Measurements from ENCODE around the gene COCH. TPM values are rescaled to one million over a fixed set of nuclear protein-coding genes. Genes with fewer than 3 reads are reported as not detected.

Gene COCH
- total RNA-seq = 1.2 and 1.3 TPM in 2 replicates

GRCh38 chr14:30874120-30874998 lies at the start of gene COCH:
Gene COCH (plus strand): TSS chr14:30874559. CDS start chr14:30874939, 380 bp downstream.
- no peaks in the 10 kb centered on the region for H3K36me3 Mint-ChIP-seq (ENCODE audit: low read depth)
- H3K27ac Mint-ChIP-seq = no peak within 1 kb of the TSS
- peaks cover 5% of the 10 kb centered on the region for H3K4me1 Mint-ChIP-seq (ENCODE audit: low read depth)
- peak; percentile 3 for DNase-seq (ENCODE audit: low spot score)
- intact Hi-C loops (cut with micrococcal nuclease) = no loop called here
- peak within 1 kb of the TSS; percentile 79 for H3K4me3 Mint-ChIP-seq
- H3K9me3 Mint-ChIP-seq = no peaks in the 10 kb centered on the region
- H3K27me3 Mint-ChIP-seq (ENCODE audit: insufficient read depth) = peaks cover 60% of the 10 kb centered on the region

GRCh38 chr14:30826070-30826469 lies 48.3 kb upstream of the COCH start:
- Mint-ChIP-seq H3K27ac (no peak overlapping the region), H3K27me3 (ENCODE audit: insufficient read depth) (no peaks in the 10 kb centered on the region), H3K4me1 (ENCODE audit: low read depth) (no peaks in the 10 kb centered on the region), H3K9me3 (peaks cover 25% of the 10 kb centered on the region), H3K4me3 (no peak overlapping the region), H3K36me3 (ENCODE audit: low read depth) (peaks cover 2% of the 10 kb centered on the region)
- intact Hi-C loops (cut with micrococcal nuclease) = no loop called here
- no peak for DNase-seq (ENCODE audit: low spot score)

- DNase-seq (ENCODE audit: low spot score) = no peak
- H3K4me1 Mint-ChIP-seq (ENCODE audit: low read depth) = no peaks in the 10 kb centered on the region
- intact Hi-C loops (cut with micrococcal nuclease) = no loop called here
- peaks cover 22% of the 10 kb centered on the region for H3K9me3 Mint-ChIP-seq
- no peak overlapping the region for H3K4me3 Mint-ChIP-seq
- no peaks in the 10 kb centered on the region for H3K27me3 Mint-ChIP-seq (ENCODE audit: insufficient read depth)
- H3K27ac Mint-ChIP-seq = no peak overlapping the region
- no peaks in the 10 kb centered on the region for H3K36me3 Mint-ChIP-seq (ENCODE audit: low read depth)
Observed at GRCh38 chr14:30829853-30830252, 44.5 kb upstream of the COCH start.

- Mint-ChIP-seq H3K27me3 (ENCODE audit: insufficient read depth) (no peaks in the 10 kb centered on the region), H3K9me3 (peaks cover 12% of the 10 kb centered on the region), H3K4me3 (no peak overlapping the region), H3K36me3 (ENCODE audit: low read depth) (no peaks in the 10 kb centered on the region), H3K27ac (no peak overlapping the region), H3K4me1 (ENCODE audit: low read depth) (no peaks in the 10 kb centered on the region)
- intact Hi-C loops (cut with micrococcal nuclease) = no loop called here
- no peak for DNase-seq (ENCODE audit: low spot score)
Observed at GRCh38 chr14:30834353-30834752, 40.0 kb upstream of the COCH start.

- Mint-ChIP-seq H3K4me1 (ENCODE audit: low read depth) (no peaks in the 10 kb centered on the region), H3K27ac (no peak overlapping the region), H3K36me3 (ENCODE audit: low read depth) (no peaks in the 10 kb centered on the region), H3K27me3 (ENCODE audit: insufficient read depth) (peaks cover 11% of the 10 kb centered on the region), H3K9me3 (peaks cover 12% of the 10 kb centered on the region), H3K4me3 (no peak overlapping the region)
- intact Hi-C loops (cut with micrococcal nuclease) = no loop called here
- no peak for DNase-seq (ENCODE audit: low spot score)
Observed at GRCh38 chr14:30838351-30838750, 36.0 kb upstream of the COCH start.

- intact Hi-C loops (cut with micrococcal nuclease) = no loop called here
- no peak overlapping the region for H3K27ac Mint-ChIP-seq
Observed at GRCh38 chr14:30840086-30840779, 34.1 kb upstream of the COCH start.

GRCh38 chr14:30842431-30842830 lies 31.9 kb upstream of the COCH start:
- H3K4me1 Mint-ChIP-seq (ENCODE audit: low read depth) = no peaks in the 10 kb centered on the region
- intact Hi-C loops (cut with micrococcal nuclease) = no loop called here
- H3K36me3 Mint-ChIP-seq (ENCODE audit: low read depth) = no peaks in the 10 kb centered on the region

More at GRCh38 chr14:30840086-30840779, 34.1 kb upstream of the COCH start:
- no peaks in the 10 kb centered on the region for H3K36me3 Mint-ChIP-seq (ENCODE audit: low read depth)
- H3K4me1 Mint-ChIP-seq (ENCODE audit: low read depth) = no peaks in the 10 kb centered on the region
- H3K4me3 Mint-ChIP-seq = no peak overlapping the region
- no peak for DNase-seq (ENCODE audit: low spot score)
- peaks cover 6% of the 10 kb centered on the region for H3K9me3 Mint-ChIP-seq
- peaks cover 15% of the 10 kb centered on the region for H3K27me3 Mint-ChIP-seq (ENCODE audit: insufficient read depth)

GRCh38 chr14:30848449-30849240 lies 25.7 kb upstream of the COCH start:
- DNase-seq (ENCODE audit: low spot score) = no peak
- no peaks in the 10 kb centered on the region for H3K4me1 Mint-ChIP-seq (ENCODE audit: low read depth)
- intact Hi-C loops (cut with micrococcal nuclease) = no loop called here
- H3K9me3 Mint-ChIP-seq = no peaks in the 10 kb centered on the region
- no peak overlapping the region for H3K27ac Mint-ChIP-seq
- no peak overlapping the region for H3K4me3 Mint-ChIP-seq
- peaks cover 22% of the 10 kb centered on the region for H3K27me3 Mint-ChIP-seq (ENCODE audit: insufficient read depth)
- no peaks in the 10 kb centered on the region for H3K36me3 Mint-ChIP-seq (ENCODE audit: low read depth)

More at GRCh38 chr14:30842431-30842830, 31.9 kb upstream of the COCH start:
- no peak for DNase-seq (ENCODE audit: low spot score)
- H3K4me3 Mint-ChIP-seq = no peak overlapping the region
- no peak overlapping the region for H3K27ac Mint-ChIP-seq
- H3K27me3 Mint-ChIP-seq (ENCODE audit: insufficient read depth) = peaks cover 20% of the 10 kb centered on the region
- H3K9me3 Mint-ChIP-seq = no peaks in the 10 kb centered on the region

GRCh38 chr14:30849354-30849753 lies 25.0 kb upstream of the COCH start:
- Mint-ChIP-seq H3K4me1 (ENCODE audit: low read depth) (peaks cover 2% of the 10 kb centered on the region), H3K9me3 (no peaks in the 10 kb centered on the region), H3K27ac (no peak overlapping the region), H3K27me3 (ENCODE audit: insufficient read depth) (peaks cover 19% of the 10 kb centered on the region), H3K4me3 (no peak overlapping the region), H3K36me3 (ENCODE audit: low read depth) (no peaks in the 10 kb centered on the region)
- intact Hi-C loops (cut with micrococcal nuclease) = no loop called here
- DNase-seq (ENCODE audit: low spot score) = no peak

GRCh38 chr14:30849983-30850382 lies 24.4 kb upstream of the COCH start:
- H3K4me3 Mint-ChIP-seq = no peak overlapping the region
- H3K27ac Mint-ChIP-seq = no peak overlapping the region
- no peaks in the 10 kb centered on the region for H3K36me3 Mint-ChIP-seq (ENCODE audit: low read depth)
- H3K27me3 Mint-ChIP-seq (ENCODE audit: insufficient read depth) = peaks cover 18% of the 10 kb centered on the region
- no peak for DNase-seq (ENCODE audit: low spot score)
- intact Hi-C loops (cut with micrococcal nuclease) = no loop called here
- peaks cover 1% of the 10 kb centered on the region for H3K9me3 Mint-ChIP-seq
- peaks cover 7% of the 10 kb centered on the region for H3K4me1 Mint-ChIP-seq (ENCODE audit: low read depth)

- Mint-ChIP-seq H3K27ac (no peak overlapping the region), H3K36me3 (ENCODE audit: low read depth) (no peaks in the 10 kb centered on the region), H3K4me3 (no peak overlapping the region), H3K4me1 (ENCODE audit: low read depth) (peaks cover 18% of the 10 kb centered on the region), H3K27me3 (ENCODE audit: insufficient read depth) (peaks cover 9% of the 10 kb centered on the region), H3K9me3 (peaks cover 5% of the 10 kb centered on the region)
- no peak for DNase-seq (ENCODE audit: low spot score)
- intact Hi-C loops (cut with micrococcal nuclease) = no loop called here
Observed at GRCh38 chr14:30853946-30854345, 20.4 kb upstream of the COCH start.

GRCh38 chr14:30854492-30854891 lies 19.9 kb upstream of the COCH start:
- intact Hi-C loops (cut with micrococcal nuclease) = no loop called here
- Mint-ChIP-seq H3K4me3 (no peak overlapping the region), H3K27me3 (ENCODE audit: insufficient read depth) (peaks cover 4% of the 10 kb centered on the region), H3K9me3 (peaks cover 5% of the 10 kb centered on the region), H3K27ac (no peak overlapping the region), H3K36me3 (ENCODE audit: low read depth) (no peaks in the 10 kb centered on the region), H3K4me1 (ENCODE audit: low read depth) (peaks cover 18% of the 10 kb centered on the region)
- no peak for DNase-seq (ENCODE audit: low spot score)
